Mammary epithelial cell (primary cell): ENCODE data around the gene TSSK1B.

Source experiments
- CTCF ChIP-seq, 2 donors: IDR thresholded peaks in 1 of 2; conservative IDR thresholded peaks in 1 of 2; 2 replicates each; pipeline ENCODE4 v1.5.1; 2011 to 2012; ENCODE audit warnings: inconsistent platforms in 2 of 2, low read length in 2 of 2, mild to moderate bottlenecking in 2 of 2, control low read depth in 1 of 2, low read depth in 1 of 2; ENCODE audit not compliant: insufficient read depth in 1 of 2; ENCODE audit errors: extremely low read depth in 1 of 2
- EZH2 ChIP-seq: IDR thresholded peaks from 2 replicates; pipeline ENCODE4 v1.6.1; 2012; ENCODE audit warnings: low read length, inconsistent platforms, borderline replicate concordance

- no peak for TF ChIP-seq CTCF (conservative IDR thresholded peaks at IDR 0.05 in 1 of 2, IDR thresholded peaks at IDR 0.05 in 1 of 2; ENCODE audit: extremely low read depth in 1 of 2, insufficient read depth in 1 of 2, low read depth in 1 of 2, low read length in 2 of 2)
- no peak for TF ChIP-seq EZH2
These were observed 52.1 kb downstream of the TSSK1B start for GRCh38 chr5:113382731-113383130.
